HG03575 (cell line): Measurements from ENCODE around the gene SP4.
"Not testable (repeated sequence)": the region's sequence is repeated elsewhere in the genome, so short reads cannot be mapped to it uniquely, and the experiment has no call there.

Experiments
- ATAC-seq: cut with Tn5 transposase; IDR thresholded peaks from one replicate; pipeline ENCODE4 v1.9.1; 2021; ENCODE audit not compliant: unreplicated experiment, insufficient number of reproducible peaks, low FRiP score; ENCODE audit errors: extremely low read depth

SP4 gene

DNA sequence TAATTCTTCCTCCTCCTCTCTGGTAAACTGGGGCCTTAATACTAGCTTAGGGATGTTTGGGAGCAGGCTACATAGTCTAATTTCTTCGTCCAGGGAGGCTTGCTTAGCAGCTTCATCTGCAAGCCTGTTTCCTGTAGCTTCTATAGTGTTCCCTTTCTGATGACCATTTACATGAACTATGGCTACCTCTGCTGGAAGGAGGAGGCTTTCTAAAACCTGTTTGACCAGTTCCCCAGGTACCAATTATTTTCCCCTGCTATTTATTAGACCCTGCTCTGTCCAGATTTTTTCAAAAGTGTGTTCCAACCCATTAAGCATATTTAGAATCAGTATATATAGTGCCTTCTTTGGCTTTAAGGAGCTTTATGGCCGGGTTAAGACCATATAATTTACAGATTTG lies 76.1 kb downstream of the SP4 start:
- ATAC-seq, result no peak

DNA sequence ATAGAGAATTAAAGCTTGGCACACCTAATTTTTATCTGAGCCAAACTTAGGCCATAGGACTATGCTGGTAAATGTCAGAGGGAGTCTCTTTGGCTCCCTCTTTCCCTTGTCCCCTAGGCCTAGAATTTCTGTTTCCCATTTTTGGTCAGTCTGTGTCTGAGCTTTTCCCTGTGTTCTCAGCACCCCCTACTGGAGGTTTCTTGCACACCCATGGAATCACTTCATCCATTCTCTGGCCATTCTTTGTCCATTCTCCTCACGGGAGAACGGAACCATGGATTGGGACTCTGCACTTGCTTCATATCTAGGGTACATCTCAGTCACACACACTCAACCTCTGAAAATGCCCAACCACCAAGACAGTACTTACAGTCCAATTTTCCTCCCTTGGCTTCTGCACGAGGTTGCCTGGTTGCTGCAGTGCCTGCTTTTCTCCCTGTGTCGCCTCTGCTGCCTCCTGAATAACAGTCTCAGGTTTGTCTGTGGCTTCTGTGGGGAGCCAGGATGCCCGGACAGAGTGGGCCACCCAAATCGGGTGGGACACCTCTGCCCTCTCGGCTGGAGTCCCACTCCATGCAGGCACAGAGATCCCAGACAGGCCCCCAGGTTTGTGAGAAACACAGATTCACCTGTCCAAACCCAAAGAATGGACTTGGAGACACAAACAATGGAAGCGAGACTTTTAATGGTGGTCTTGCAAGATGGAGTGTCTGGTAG lies 79.9 kb downstream of the SP4 start:
- ATAC-seq, result no peak

DNA sequence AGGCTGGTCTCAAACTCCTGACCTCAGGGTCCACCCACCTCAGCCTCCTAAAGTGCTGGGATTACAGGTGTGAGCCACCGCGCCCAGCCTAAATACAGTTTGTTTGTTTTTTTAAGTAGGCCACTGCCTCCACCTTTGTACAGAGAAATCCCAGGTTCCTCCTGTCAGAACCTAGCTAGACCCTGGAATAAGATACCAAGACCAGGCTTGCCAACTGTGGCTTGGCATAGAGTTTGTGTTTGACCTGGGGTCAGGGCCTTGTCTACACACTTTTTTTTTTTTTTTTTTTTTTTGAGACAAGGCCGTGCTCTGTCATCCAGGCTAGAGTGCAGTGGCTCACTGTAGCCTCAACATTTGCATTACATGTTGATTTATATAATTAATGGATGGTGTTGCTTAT lies 80.7 kb downstream of the SP4 start:
- ATAC-seq, result no peak

DNA sequence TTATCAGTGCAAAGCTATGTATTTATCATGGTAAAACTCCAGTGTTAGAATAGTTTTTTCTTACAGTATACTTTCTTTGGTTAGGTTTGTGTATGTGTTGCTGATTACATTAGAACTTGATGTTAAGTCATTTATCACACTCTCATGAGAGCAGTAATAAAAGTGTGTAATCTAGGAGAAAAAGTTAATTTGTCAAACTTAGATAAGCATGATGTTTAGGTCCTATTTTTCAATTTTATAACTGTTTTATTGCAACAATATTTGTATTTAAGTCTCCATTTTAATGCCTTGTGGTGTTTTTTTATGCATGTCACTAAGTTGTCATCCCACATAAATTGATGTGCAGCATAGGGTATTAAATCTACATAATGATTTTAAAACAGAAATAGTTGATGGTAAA lies 86.2 kb downstream of the SP4 start:
- ATAC-seq, result no peak

DNA sequence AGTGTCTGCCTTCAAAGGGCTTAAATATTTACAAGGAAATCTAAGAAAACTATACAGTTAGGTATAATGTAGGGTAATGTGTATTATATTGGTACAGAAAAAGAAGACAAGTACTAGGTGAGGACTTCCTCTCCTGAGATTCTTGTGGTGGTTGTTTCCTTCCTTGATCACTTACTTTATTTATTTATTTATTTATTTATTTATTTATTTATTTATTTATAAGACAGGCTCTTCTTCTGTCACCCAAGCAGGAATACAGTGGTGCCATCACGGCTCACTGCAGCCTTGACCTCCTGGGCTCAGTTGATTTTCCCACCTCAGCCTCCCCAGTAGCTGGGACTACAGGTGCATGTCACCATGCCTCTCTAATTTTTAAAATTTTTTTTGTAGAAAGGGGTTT lies 96.8 kb downstream of the SP4 start:
- ATAC-seq, result no peak

DNA sequence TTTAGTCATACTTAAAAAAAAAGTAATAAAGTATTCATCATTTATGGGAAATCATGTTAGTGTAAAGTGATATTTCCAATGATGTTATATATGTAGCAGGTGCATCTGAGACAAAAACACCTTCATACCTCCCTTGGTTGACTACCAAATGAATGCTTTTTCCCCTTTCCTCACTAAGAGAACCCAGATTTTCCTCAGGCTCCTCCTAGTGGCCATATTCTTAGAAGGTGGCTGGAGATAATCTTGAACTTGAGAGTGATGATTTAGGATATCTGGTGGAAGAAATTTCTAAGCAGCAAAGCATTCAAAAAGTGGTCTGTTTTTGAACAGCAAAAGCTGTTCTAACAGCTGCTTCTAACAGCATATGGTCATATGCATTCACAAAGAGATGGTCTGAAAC lies 98.1 kb downstream of the SP4 start:
- no peak for ATAC-seq

DNA sequence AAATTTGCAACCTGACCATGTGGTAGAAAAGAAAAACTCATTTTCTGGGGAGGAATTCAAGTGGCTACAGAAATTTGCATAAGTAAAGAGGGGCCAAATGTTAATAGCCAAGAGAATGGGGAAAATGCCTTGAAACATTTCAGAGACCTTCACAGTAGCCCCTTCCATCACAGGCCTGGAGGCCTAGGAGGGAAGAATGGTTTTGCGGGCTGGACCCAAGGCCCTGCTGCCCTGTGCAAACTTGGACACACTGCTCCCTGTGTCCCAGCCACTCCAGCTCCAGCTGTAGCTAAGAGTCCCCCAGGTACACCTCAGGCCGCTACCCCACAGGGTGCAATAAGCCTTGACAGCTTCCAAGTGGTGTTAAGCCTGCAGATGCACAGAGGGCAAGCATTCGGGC lies 98.6 kb downstream of the SP4 start:
- ATAC-seq, result no peak

DNA sequence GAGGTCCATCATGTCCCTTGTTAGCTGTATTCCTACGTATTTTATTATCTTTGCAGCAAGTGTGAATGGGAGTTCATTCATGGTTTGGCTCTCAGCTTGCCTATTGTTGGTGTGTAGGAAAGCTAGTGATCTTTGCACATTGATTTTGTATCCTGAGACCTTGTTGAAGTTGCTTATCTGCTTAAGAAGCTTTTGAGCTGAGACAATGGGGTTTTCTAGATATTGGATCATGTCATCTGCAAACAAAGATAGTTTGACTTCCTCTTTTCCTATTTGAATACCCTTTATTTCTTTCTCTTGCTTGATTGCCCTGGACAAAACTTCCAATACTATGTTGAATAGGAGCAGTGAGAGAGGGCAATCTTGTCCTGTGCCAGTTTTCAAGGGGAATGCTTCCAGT lies 104.6 kb downstream of the SP4 start:
- ATAC-seq, result not testable (repeated sequence)

DNA sequence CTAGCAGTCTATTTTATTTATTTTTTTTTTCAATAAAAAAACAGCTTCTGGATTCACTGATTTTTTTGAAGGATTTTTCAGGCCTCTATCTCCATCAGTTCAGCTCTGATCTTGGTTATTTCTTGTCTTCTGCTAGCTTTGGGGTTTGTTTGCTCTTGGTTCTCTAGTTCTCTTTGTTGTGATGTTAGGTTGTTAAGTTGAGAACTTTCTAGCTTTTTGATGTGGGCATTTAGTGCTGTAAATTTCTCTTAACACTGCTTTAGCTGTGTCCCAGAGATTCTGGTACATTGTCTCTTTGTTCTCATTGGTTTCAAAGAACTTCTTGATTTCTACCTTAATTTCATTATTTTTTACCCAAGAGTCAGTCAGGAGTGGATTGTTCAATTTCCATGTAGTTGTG lies 105.8 kb downstream of the SP4 start:
- ATAC-seq, result not testable (repeated sequence)

DNA sequence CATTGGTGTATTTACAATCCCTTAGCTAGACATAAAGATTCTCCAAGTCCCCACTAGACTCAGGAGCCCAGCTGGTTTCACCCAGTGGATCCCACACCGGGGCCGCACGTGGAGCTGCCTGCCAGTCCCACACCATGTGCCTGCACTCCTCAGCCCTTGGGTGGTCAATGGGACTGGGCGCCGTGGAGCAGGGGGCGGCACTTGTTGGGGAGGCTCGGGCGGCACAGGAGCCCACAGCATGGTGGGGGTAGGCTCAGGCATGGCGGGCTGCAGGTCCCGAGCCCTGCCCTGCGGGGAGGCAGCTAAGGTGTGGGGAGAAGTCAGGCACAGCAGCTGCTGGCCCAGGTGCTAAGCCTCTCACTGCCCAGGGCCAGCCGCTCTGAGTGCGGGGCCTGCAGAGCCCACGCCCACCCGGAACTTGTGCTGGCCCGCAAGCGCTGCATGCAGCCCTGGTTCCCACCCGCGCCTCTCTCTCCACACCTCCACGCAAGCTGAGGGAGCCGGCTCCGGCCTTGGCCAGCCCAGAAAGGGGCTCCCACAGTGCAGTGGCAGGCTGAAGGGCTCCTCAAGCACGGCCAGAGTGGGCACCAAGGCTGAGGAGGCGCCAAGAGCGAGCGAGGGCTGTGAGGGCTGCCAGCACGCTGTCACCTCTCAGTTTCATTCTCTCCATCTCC lies 108.7 kb downstream of the SP4 start:
- not testable (repeated sequence) for ATAC-seq

DNA sequence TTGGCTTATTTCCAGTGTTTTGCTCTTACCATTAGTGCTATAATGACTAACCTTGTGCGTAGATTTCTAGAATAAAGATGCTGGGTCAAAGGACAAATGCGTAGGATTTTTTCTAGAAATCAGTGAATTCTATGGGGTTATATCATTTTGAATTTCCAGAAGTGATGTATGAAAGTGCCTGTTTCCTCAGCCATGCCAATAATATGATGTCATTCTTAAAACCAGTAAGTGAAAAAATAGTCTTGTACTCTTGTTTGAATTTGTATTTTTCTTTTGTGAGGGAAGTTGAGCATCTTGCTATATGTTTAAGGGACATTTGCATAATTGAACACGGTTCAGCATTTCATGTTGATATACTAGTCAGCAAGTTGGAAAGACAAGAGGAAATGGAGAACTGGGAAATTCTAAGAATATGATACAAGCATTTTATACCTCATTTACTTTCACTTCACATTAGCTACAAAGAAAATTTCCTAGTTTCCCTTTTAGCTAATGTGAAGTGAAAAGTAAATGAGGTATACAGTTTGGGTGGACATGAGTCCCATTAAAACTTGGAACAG lies 111.1 kb downstream of the SP4 start:
- no peak for ATAC-seq

DNA sequence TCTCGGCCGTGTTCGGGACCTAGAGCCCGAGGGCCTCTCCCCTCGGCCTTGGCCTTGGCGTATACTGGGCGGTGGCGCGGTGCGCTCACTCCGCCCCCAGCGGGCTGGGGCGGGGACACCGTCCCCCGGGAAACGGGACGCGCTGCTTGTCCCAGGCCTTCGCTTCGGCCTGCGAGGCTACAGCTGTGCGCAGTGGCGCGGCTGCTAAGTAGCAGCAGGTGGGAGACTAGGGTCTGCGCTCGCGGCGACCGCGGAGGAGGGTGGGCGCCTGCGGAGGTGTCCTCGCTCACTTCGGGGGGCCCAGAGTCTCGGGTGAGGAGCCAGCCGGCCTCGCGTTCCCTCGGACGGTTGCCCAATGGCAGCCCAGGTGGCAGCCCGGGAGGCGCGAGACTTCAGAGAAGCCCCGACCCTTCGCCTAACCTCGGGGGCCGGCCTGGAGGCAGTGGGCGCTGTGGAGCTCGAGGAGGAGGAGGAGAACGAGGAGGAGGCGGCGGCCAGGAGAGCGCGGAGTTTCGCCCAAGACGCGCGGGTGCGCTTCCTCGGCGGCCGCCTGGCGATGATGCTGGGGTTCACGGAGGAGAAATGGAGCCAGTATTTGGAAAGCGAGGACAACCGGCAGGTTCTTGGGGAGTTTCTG lies 115.1 kb downstream of the SP4 start, which contains the start of gene DNAH11:
TSS of gene DNAH11 (plus strand) at position 149 of the 637 bp plus-strand sequence. CDS start at position 356, 207 bp downstream.
- no peak for ATAC-seq

DNA sequence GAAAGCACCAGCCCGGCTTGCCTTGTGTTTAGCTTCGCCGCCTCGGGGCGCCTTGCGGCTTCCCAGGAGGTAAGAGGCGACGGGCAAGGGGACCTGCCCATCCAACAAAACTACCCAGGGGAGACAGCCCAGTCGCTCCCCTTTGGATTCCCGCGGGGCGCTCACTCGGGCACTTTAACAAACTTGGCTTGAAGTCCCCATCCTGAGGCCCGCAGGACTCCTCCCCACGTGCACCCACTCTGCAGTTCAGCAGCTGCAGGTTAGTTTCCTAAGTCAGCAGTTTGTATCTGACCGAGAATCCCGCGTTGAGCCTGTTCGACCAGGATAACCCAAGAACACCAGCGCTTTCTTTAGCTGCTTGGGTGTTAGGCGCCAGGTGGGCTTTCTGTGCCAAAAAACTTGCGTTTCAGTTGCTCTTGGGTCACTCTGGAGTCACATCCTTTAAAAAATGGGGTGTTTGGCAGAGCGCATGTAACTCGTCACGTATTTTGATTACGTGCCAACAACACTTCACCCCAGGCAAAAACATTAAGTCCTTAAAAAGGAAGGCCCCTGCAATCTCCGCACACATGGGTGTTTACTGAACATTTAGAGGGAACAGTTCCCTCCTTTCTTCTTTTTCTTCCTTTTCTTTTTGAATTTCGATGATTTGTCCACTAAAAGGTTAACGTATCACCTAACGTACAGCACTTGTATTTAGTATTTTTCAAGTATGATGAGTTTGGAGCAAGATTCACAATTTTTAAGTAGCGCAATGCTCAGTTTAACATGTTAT lies 115.8 kb downstream of the SP4 start:
- ATAC-seq, result no peak

DNA sequence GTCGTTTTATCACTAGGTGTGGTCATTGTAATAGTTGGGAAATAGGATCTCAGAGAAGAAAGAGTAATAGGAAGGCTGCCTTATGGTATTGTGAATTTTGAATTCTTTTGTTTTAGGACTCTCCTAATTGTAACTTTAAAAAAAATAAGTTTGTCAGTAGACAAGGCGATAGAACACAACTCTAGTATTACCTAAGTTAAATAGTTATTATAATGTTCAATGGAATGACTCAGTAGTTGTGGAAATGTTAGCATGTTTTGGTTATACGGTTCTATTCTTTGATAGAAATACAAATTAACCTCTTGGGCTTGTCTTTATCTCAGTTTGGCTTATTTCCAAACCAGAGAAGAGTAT lies 116.4 kb downstream of the SP4 start:
- no peak for ATAC-seq

DNA sequence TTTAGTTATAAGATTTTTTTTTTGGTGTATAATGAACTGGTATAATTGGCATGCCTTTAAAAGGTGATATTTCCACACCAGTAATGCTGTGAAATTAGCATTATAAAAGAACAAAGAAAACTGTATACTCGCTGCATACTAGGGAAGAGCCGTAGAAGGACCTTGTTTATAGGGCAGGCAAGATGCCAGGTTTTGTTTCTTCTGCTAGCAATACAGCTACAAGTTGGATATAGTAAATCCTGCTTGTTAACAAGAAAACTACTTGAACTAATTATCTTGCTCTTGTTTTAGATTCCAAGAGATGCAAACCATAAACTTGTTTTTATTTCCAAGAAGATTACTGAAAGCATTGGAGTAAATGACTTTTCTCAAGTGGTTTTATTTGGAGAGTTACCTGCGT lies 116.8 kb downstream of the SP4 start:
- ATAC-seq, result no peak

DNA sequence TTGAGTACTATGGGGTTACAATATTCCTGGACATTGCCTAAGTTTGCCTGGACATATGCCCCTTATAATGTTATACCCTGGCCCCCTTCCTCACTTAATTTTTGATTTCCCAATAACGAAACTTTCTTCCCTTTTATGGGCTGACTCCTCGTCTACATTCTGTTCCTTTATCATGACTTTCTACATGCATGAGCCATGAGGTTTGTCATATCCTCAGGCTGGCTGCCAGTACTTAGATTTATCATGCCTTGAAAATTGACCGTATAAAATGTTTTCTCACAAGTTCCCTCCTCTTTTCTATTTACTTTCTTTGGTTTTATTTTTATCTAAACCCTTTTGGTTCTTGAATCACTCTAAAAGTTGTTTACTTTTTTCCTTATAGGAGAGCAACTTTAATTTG lies 119.6 kb downstream of the SP4 start:
- ATAC-seq, result no peak

DNA sequence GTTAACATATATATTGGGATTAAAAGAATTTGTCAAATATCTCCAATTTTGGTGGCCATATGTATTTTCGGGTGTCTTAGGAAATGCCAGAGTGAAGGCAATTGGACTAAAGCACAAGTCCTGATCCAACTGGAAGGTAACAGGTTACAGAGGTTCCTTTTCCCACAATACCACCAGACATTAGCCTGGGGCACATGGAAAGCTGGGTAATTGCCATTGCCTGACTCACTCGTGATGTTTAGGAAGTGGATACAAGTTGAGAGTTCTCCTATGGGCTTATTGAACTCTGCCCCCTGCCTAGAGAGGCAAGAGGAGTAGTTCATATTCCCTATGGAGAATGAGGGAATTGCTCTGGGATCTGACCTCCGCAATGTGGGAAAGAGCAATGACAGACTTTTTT lies 120.6 kb downstream of the SP4 start:
- ATAC-seq, result no peak

DNA sequence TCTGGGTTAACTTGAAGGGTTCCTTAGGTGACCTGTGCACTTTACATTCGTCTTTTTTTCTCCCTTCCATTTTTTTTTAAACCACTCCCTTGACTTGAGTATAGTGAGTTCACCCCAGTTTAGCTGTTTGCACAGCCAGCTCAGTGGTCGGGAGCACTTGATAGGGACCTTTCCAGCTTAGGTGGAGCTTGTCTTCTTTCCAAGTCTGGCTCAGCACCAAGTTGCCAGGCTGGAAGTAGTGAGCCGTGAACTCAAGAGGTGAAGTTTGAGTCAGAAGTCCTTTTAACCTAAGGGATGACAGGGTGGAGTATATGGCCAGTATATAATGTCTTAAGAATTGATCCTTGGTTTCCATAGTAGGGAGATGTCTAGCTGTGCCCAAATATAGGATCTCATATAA lies 122.2 kb downstream of the SP4 start:
- no peak for ATAC-seq

DNA sequence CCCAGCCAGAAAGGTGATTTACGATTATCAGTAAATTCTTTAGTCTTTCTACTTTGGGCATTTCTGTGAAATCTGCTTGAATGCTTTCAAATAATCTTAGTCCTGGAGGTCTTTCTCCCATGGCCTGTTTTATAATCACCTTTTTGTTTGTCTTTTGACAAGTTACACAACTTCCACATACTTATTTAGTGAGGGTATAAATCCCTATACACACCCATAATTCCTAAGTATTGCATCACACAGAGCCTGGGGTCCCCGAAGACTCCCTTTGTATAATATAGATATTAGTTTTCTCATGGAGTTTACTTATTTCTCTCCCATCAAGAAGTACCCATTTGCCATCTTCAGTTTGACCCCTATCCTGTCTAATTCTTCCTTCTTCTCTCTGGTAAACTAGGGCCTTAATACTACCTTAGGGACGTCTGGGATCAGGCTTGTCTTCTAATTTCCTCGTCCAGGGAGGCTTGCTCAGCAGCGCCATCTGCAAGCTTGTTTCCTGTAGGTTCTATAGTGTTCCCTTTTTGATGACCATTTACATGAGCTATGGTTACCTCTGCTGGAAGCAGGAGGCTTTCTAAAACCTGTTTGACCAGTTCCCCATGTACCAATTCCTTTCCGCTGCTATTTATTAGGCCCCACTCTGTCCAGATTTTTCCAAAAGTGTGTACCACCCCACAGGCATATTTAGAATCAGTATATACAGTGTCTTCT lies 123.1 kb downstream of the SP4 start:
- ATAC-seq, result no peak
